ENCODE data around the gene ABL1. TPM values are rescaled to one million over a fixed set of nuclear protein-coding genes. Genes with fewer than 3 reads are reported as not detected.
"Not testable (repeated sequence)": the region's sequence is repeated elsewhere in the genome, so short reads cannot be mapped to it uniquely, and the experiment has no call there.

Gene ABL1
- total RNA-seq, 1 donor from 2014 or later: 118 TPM

DNA sequence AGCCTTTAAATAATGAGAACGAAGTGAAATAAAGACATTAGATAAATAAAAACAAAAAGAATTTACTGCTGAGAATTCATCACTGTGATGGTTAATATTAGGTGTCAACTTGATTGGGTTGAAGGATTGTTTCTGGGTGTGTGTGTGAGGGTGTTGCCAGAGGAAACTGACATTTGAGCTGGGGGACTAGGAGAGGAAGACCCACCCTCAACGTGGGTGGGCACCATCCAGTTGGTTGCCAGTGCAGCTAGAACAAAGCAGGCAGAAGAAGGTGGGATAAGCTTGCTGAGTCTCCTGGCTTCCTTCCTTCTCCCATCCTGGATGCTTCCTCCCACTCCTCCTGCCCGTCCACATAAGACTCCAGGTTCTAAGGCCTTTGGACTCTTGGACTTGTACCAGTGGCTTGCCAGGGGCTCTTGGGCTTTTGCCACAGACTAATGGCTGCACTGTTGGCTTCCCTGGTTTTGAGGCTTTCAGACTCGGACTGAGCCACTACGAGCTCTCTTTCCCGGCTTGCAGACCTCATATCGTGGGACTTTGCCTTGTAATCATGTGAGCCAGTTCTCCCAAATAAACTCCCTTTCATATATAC, 43.7 kb upstream of the ABL1 start:
- DNase-seq: no peak
- Mint-ChIP-seq H3K27ac (ENCODE audit: unreplicated experiment) (no peak overlapping the region), H3K27me3 (ENCODE audit: unreplicated experiment) (peaks cover 6% of the 10 kb centered on the region), H3K9me3 (ENCODE audit: unreplicated experiment) (no peaks in the 10 kb centered on the region), H3K4me1 (ENCODE audit: low read depth, unreplicated experiment) (no peaks in the 10 kb centered on the region), H3K4me3 (ENCODE audit: unreplicated experiment) (no peak overlapping the region), H3K36me3 (ENCODE audit: unreplicated experiment) (peaks cover 15% of the 10 kb centered on the region)
- TF ChIP-seq, protein P1, sequence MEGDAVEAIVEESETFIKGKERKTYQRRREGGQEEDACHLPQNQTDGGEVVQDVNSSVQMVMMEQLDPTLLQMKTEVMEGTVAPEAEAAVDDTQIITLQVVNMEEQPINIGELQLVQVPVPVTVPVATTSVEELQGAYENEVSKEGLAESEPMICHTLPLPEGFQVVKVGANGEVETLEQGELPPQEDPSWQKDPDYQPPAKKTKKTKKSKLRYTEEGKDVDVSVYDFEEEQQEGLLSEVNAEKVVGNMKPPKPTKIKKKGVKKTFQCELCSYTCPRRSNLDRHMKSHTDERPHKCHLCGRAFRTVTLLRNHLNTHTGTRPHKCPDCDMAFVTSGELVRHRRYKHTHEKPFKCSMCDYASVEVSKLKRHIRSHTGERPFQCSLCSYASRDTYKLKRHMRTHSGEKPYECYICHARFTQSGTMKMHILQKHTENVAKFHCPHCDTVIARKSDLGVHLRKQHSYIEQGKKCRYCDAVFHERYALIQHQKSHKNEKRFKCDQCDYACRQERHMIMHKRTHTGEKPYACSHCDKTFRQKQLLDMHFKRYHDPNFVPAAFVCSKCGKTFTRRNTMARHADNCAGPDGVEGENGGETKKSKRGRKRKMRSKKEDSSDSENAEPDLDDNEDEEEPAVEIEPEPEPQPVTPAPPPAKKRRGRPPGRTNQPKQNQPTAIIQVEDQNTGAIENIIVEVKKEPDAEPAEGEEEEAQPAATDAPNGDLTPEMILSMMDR (IDR thresholded peaks at IDR 0.05; ENCODE audit: partially characterized antibody, unreplicated experiment): no peak

GRCh38 chr9:130793589-130793988, 41.5 kb upstream of the ABL1 start:
- no peak for DNase-seq
- TF ChIP-seq, protein P1 (IDR thresholded peaks at IDR 0.05; ENCODE audit: partially characterized antibody, unreplicated experiment): no peak
- Mint-ChIP-seq H3K4me3 (ENCODE audit: unreplicated experiment) (no peak overlapping the region), H3K9me3 (ENCODE audit: unreplicated experiment) (no peaks in the 10 kb centered on the region), H3K27me3 (ENCODE audit: unreplicated experiment) (peaks cover 3% of the 10 kb centered on the region), H3K36me3 (ENCODE audit: unreplicated experiment) (peaks cover 15% of the 10 kb centered on the region), H3K27ac (ENCODE audit: unreplicated experiment) (no peak overlapping the region), H3K4me1 (ENCODE audit: low read depth, unreplicated experiment) (no peaks in the 10 kb centered on the region)

DNA sequence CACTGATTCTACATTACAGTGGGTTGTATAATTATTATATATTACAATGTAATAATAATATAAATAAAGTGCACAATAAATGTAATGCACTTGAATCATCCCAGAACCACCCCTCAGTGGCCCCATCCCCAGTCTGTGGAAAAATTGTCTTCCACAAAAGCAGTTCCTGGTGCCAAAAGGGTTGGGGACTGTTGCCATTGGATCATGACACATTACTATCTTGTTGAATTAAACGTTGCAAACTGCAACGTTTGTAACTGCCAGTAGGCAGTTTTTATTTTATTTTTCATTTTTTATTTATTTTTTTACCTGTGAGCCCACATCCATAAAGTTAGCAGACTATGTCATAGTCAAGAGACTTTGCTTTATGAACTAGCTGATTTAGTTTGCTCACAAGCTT, 41.0 kb upstream of the ABL1 start:
- H3K27ac Mint-ChIP-seq (ENCODE audit: unreplicated experiment); H3K4me3 Mint-ChIP-seq (ENCODE audit: unreplicated experiment); H3K27me3 Mint-ChIP-seq (ENCODE audit: unreplicated experiment); DNase-seq; H3K9me3 Mint-ChIP-seq (ENCODE audit: unreplicated experiment); H3K4me1 Mint-ChIP-seq (ENCODE audit: low read depth, unreplicated experiment): not testable (repeated sequence)
- H3K36me3 Mint-ChIP-seq (ENCODE audit: unreplicated experiment): peaks cover 12% of the 10 kb centered on the region

GRCh38 chr9:130794423-130794822, 40.6 kb upstream of the ABL1 start:
- not testable (repeated sequence) for H3K27ac Mint-ChIP-seq (ENCODE audit: unreplicated experiment)

DNA sequence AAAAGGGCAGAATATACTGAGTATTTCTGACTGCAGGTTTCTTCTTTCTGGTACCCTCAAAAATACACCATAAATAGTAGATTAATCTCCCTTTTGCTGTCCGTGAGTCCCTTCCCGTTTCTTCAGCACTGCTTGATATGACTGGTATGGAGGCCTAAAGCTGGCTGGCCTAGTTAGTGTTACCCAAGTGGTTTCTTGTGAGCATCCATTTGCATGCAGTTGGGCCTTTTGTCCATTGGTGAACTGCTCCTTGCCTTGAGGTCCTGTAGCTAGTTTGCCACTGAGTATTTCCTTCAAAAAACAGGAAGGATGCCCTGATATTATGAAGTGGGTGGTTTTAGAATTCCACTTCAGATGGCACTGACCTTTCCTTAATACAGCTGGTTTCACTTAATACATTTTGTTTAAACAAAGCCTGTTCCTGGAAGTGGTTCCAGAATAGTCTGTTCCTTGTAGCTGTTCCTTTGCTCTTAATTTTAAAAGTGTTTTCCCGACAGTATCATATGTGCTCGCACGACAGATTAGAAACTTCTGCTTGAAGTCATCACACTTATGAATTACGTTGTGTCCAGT, 40.0 kb upstream of the ABL1 start:
- no peaks in the 10 kb centered on the region for H3K9me3 Mint-ChIP-seq (ENCODE audit: unreplicated experiment)
- no peak overlapping the region for H3K27ac Mint-ChIP-seq (ENCODE audit: unreplicated experiment)
- TF ChIP-seq, protein P1 (IDR thresholded peaks at IDR 0.05; ENCODE audit: partially characterized antibody, unreplicated experiment): no peak
- no peaks in the 10 kb centered on the region for H3K4me1 Mint-ChIP-seq (ENCODE audit: low read depth, unreplicated experiment)
- peaks cover 3% of the 10 kb centered on the region for H3K27me3 Mint-ChIP-seq (ENCODE audit: unreplicated experiment)
- H3K4me3 Mint-ChIP-seq (ENCODE audit: unreplicated experiment): no peak overlapping the region
- H3K36me3 Mint-ChIP-seq (ENCODE audit: unreplicated experiment): peaks cover 2% of the 10 kb centered on the region
- DNase-seq: no peak

More at GRCh38 chr9:130794423-130794822, 40.6 kb upstream of the ABL1 start:
- H3K36me3 Mint-ChIP-seq (ENCODE audit: unreplicated experiment); H3K27me3 Mint-ChIP-seq (ENCODE audit: unreplicated experiment); H3K4me1 Mint-ChIP-seq (ENCODE audit: low read depth, unreplicated experiment); H3K9me3 Mint-ChIP-seq (ENCODE audit: unreplicated experiment); H3K4me3 Mint-ChIP-seq (ENCODE audit: unreplicated experiment); DNase-seq: not testable (repeated sequence)

DNA sequence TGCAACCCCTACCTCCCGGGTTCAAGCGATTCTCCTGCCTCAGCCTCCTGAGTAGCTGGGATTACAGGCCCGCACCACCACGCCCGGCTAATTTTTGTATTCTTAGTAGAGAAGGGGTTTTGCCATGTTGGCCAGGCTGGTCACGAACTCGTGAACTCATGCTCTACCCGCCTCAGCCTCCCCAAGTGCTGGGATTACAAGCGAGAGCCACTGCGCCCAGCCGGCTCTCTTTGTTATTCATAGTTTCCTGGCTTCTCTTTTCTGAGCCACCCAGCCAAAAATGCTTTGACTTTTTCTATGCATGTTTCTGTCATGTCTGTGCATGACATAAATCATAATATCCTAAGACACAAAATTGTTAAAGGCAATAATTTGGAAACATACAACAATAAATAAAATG, 31.9 kb upstream of the ABL1 start:
- not testable (repeated sequence) for H3K27ac Mint-ChIP-seq (ENCODE audit: unreplicated experiment); H3K4me1 Mint-ChIP-seq (ENCODE audit: low read depth, unreplicated experiment); H3K9me3 Mint-ChIP-seq (ENCODE audit: unreplicated experiment); H3K4me3 Mint-ChIP-seq (ENCODE audit: unreplicated experiment); H3K27me3 Mint-ChIP-seq (ENCODE audit: unreplicated experiment); DNase-seq; H3K36me3 Mint-ChIP-seq (ENCODE audit: unreplicated experiment)

Measured in glutamatergic neuron (in vitro differentiated cells).